SK-N-MC (cell line): ENCODE results near the gene PAK1.

Experiments used
- EZH2 ChIP-seq: fragments of 200-600 bp; sonication (generic); IDR thresholded peaks from one replicate; pipeline ENCODE4 v1.6.1; 2017; ENCODE audit warnings: antibody characterized with exemption
- POLR2AphosphoS5 ChIP-seq: IDR thresholded peaks from 2 replicates; pipeline ENCODE4 v1.6.1; 2012; ENCODE audit warnings: mild to moderate bottlenecking, low read depth, low read length, borderline replicate concordance

- TF ChIP-seq EZH2 (no peak), POLR2AphosphoS5 (no peak)
Observed at GRCh38 chr11:77287615-77288273, 186.2 kb downstream of the PAK1 start.
